Keratinocyte (primary cell): Measurements from ENCODE around the gene CALCOCO1. TPM values are rescaled to one million over a fixed set of nuclear protein-coding genes. Genes with fewer than 3 reads are reported as not detected.

Experiments
- DNase-seq: peaks from one replicate; pipeline ENCODE4 v3.0.0-alpha.2; 2011; ENCODE audit warnings: low read depth, missing footprints, low spot score
- FAIRE-seq: peaks from 2 replicates; lab custom pipeline; 2011; peaks lifted over from hg19 to GRCh38; lab: Jason Lieb, UNC
- H2AFZ ChIP-seq: 2 replicates; pipeline ENCODE4 v1.6.0; 2012; ENCODE audit warnings: low read length, control low read depth, inconsistent platforms; ENCODE audit not compliant: control insufficient read depth
- H3K27ac ChIP-seq: 2 replicates; pipeline ENCODE4 v1.5.1; 2011; ENCODE audit warnings: low read length; ENCODE audit not compliant: control insufficient read depth, insufficient read depth
- H3K27me3 ChIP-seq: 3 replicates; pipeline ENCODE4 v1.6.0; 2011; ENCODE audit warnings: low read length; ENCODE audit not compliant: control insufficient read depth, insufficient read depth; ENCODE audit errors: extremely low read depth
- H3K36me3 ChIP-seq, 2 experiments: 2 replicates in 1 of 2; 3 replicates in 1 of 2; pipeline ENCODE4 v1.5.1; 2011; ENCODE audit warnings: low read length in 2 of 2, mild to moderate bottlenecking in 1 of 2; ENCODE audit not compliant: control insufficient read depth in 2 of 2, insufficient read depth in 2 of 2; ENCODE audit errors: extremely low read depth in 1 of 2
- H3K4me1 ChIP-seq: 3 replicates; pipeline ENCODE4 v1.5.1; 2011; ENCODE audit warnings: low read length; ENCODE audit not compliant: control insufficient read depth, insufficient read depth; ENCODE audit errors: extremely low read depth
- H3K4me2 ChIP-seq: 3 replicates; pipeline ENCODE4 v1.6.0; 2011; ENCODE audit warnings: low read depth, low read length; ENCODE audit not compliant: control insufficient read depth, insufficient read depth; ENCODE audit errors: extremely low read depth
- H3K4me3 ChIP-seq, 3 experiments: fragments of 200-600 bp in 1 of 3; sonication (generic) in 1 of 3; 2 replicates in 2 of 3; 3 replicates in 1 of 3; pipeline ENCODE4 v1.5.1; 2011 to 2016; ENCODE audit warnings: low read length in 3 of 3, mild to moderate bottlenecking in 3 of 3, control low read depth in 2 of 3, inconsistent platforms in 1 of 3, low read depth in 1 of 3, mixed read lengths in 1 of 3, mixed run types in 1 of 3, moderate library complexity in 1 of 3; ENCODE audit not compliant: control insufficient read depth in 2 of 3, insufficient read depth in 2 of 3; ENCODE audit errors: extremely low read depth in 1 of 3
- H3K79me2 ChIP-seq: 2 replicates; pipeline ENCODE4 v1.6.0; 2012; ENCODE audit warnings: low read length; ENCODE audit not compliant: control insufficient read depth, insufficient read depth
- H3K9ac ChIP-seq: 3 replicates; pipeline ENCODE4 v1.6.0; 2011; ENCODE audit warnings: low read length; ENCODE audit not compliant: control insufficient read depth, insufficient read depth; ENCODE audit errors: extremely low read depth
- H3K9me1 ChIP-seq: 3 replicates; pipeline ENCODE4 v1.6.0; 2011; ENCODE audit warnings: low read length; ENCODE audit not compliant: control insufficient read depth, insufficient read depth; ENCODE audit errors: extremely low read depth
- H3K9me3 ChIP-seq: 2 replicates; pipeline ENCODE4 v1.5.1; 2012; ENCODE audit warnings: low read depth, low read length; ENCODE audit not compliant: control insufficient read depth
- H4K20me1 ChIP-seq: 3 replicates; pipeline ENCODE4 v1.6.0; 2011; ENCODE audit warnings: low read length; ENCODE audit not compliant: control insufficient read depth, insufficient read depth; ENCODE audit errors: extremely low read depth
- EZH2 ChIP-seq: IDR thresholded peaks from one replicate; pipeline ENCODE4 v1.6.1; 2012; ENCODE audit warnings: inconsistent platforms, mild to moderate bottlenecking, low read length, moderate library complexity
- dilution Hi-C: fragments of 300-500 bp; cut with MboI; formaldehyde crosslinking; loops from one replicate; pipeline ENCODE4 v1.7.0; 2020; ENCODE audit warnings: low sequenced_read_pairs; ENCODE audit not compliant: extremely low pct_ligation_motif_present
- polyA plus RNA-seq, 5 experiments: library from polyadenylated mRNA; depleted of rRNA in 3 of 5; stranded (reverse) in 3 of 5; stranded (forward) in 1 of 5; unstranded in 1 of 5; fragments of >200 nt; gene quantifications; 1 replicate in 1 of 5; 2 replicates in 3 of 5; 3 replicates in 1 of 5; pipeline versions ENCODE4 v1.2.1 to v1.2.3, GENCODE V29; 2011 to 2012; ENCODE audit warnings: missing spikeins in 2 of 5, low read depth in 1 of 5, low replicate concordance in 1 of 5
- TF ChIP-seq, protein P1 (sequence below), 3 experiments: IDR thresholded peaks in 1 of 3; conservative IDR thresholded peaks in 1 of 3; optimal IDR thresholded peaks in 1 of 3; 2 replicates in 2 of 3; 3 replicates in 1 of 3; pipeline versions ENCODE3 to v1.5.1; 2011; ENCODE audit warnings: low read length in 3 of 3, mild to moderate bottlenecking in 3 of 3, moderate library complexity in 2 of 3, control low read depth in 1 of 3, inconsistent platforms in 1 of 3; ENCODE audit not compliant: insufficient read depth in 2 of 3; ENCODE audit errors: extremely low read depth in 1 of 3

CALCOCO1 gene
- polyA plus RNA-seq, 1 donor (not counting 4 experiments of a cell fraction or from before 2014, with no cell fraction given) = 67.3 TPM

- Histone ChIP-seq H3K27me3 (peaks cover 8% of the 10 kb centered on the region), H2AFZ (no peak overlapping the region), H3K36me3 (peaks cover 6 to 24% of the 10 kb centered on the region in 2 experiments), H3K9ac (no peak overlapping the region), H3K4me2 (no peak overlapping the region), H3K9me3 (no peaks in the 10 kb centered on the region), H3K27ac (no peak overlapping the region), H3K79me2 (no peaks in the 10 kb centered on the region), H3K9me1 (no peaks in the 10 kb centered on the region), H3K4me3 (no peak overlapping the region), H3K4me1 (no peaks in the 10 kb centered on the region), H4K20me1 (no peaks in the 10 kb centered on the region)
- DNase-seq (no peak), FAIRE-seq (no peak)
- TF ChIP-seq EZH2 = no peak
- TF ChIP-seq, protein P1, sequence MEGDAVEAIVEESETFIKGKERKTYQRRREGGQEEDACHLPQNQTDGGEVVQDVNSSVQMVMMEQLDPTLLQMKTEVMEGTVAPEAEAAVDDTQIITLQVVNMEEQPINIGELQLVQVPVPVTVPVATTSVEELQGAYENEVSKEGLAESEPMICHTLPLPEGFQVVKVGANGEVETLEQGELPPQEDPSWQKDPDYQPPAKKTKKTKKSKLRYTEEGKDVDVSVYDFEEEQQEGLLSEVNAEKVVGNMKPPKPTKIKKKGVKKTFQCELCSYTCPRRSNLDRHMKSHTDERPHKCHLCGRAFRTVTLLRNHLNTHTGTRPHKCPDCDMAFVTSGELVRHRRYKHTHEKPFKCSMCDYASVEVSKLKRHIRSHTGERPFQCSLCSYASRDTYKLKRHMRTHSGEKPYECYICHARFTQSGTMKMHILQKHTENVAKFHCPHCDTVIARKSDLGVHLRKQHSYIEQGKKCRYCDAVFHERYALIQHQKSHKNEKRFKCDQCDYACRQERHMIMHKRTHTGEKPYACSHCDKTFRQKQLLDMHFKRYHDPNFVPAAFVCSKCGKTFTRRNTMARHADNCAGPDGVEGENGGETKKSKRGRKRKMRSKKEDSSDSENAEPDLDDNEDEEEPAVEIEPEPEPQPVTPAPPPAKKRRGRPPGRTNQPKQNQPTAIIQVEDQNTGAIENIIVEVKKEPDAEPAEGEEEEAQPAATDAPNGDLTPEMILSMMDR (optimal IDR thresholded peaks at IDR 0.05 in 1 of 3, IDR thresholded peaks at IDR 0.05 in 1 of 3, conservative IDR thresholded peaks at IDR 0.05 in 1 of 3; ENCODE audit: extremely low read depth in 1 of 3, insufficient read depth in 2 of 3, low read length in 3 of 3) = no peak
- dilution Hi-C loops = no loop called here
Observed at GRCh38 chr12:53714004-53714403, 13.2 kb downstream of the CALCOCO1 start.

- Histone ChIP-seq H3K9ac (no peak overlapping the region), H3K79me2 (no peaks in the 10 kb centered on the region), H3K9me3 (no peaks in the 10 kb centered on the region), H4K20me1 (no peaks in the 10 kb centered on the region), H3K27ac (no peak overlapping the region), H3K27me3 (peaks cover 11% of the 10 kb centered on the region), H3K4me3 (no peak overlapping the region), H3K9me1 (no peaks in the 10 kb centered on the region), H3K4me2 (no peak overlapping the region), H3K4me1 (no peaks in the 10 kb centered on the region), H2AFZ (no peak overlapping the region), H3K36me3 (peaks cover 6 to 24% of the 10 kb centered on the region in 2 experiments)
- DNase-seq (no peak), FAIRE-seq (no peak)
- TF ChIP-seq, protein P1 (optimal IDR thresholded peaks at IDR 0.05 in 1 of 3, IDR thresholded peaks at IDR 0.05 in 1 of 3, conservative IDR thresholded peaks at IDR 0.05 in 1 of 3; ENCODE audit: extremely low read depth in 1 of 3, insufficient read depth in 2 of 3, low read length in 3 of 3) = no peak
- no peak for TF ChIP-seq EZH2
- dilution Hi-C loops = no loop called here
Observed at GRCh38 chr12:53713516-53713915, 13.7 kb downstream of the CALCOCO1 start.
